T follicular helper cell (primary cell): ENCODE measurements around the gene SH2B3.
"Not testable (repeated sequence)": the region's sequence is repeated elsewhere in the genome, so short reads cannot be mapped to it uniquely, and the experiment has no call there.

Source experiments
- DNase-seq: peaks from one replicate; pipeline ENCODE4 v3.0.0-alpha.2; 2020; ENCODE audit warnings: low read depth
- total RNA-seq, 2 experiments: gene quantifications; one replicate each; lab custom pipeline; 2026; lab: John Stamatoyannopoulos, UW

SH2B3 gene
- 88.2 to 127 reads per million in 2 experiments for total RNA-seq

DNA sequence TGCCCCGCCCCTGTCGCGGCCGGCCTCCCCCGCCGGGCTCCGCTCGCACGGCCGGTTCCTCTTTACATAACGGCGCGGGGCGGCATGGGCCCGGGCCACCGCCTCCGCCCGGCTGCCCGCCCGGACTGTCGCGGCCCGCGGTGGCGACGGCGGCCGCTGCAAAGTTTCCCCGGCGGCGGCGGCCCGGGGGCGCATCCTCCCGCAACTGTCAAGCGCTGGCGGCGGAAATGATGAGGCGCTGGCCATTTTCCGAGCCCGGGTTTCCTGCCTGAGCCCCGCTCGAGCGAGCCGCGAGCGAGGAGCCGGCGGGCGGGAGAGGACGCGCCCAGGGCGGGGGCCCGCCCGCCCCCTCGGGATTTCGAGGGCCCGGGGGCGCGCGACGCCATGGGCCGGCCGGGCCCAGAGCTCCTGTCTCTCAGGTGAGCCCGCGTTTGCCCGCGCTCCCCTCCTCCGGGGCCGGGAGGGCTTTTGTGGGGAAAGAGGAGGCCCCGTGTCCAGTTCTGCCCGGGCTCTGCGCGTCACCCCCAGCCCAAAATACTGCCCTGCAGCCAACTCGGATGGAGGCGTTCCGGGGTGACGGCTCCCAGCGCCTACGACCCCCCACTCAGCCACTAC, at the start of gene SH2B3:
Gene SH2B3 (plus strand): TSS at position 65 of the 615 bp plus-strand sequence. CDS start 12,223 bp downstream, outside the sequence.
- DNase-seq: peak; percentile 70

GRCh38 chr12:111359231-111359913, 46.4 kb upstream of the SH2B3 start:
- DNase-seq: no peak

DNA sequence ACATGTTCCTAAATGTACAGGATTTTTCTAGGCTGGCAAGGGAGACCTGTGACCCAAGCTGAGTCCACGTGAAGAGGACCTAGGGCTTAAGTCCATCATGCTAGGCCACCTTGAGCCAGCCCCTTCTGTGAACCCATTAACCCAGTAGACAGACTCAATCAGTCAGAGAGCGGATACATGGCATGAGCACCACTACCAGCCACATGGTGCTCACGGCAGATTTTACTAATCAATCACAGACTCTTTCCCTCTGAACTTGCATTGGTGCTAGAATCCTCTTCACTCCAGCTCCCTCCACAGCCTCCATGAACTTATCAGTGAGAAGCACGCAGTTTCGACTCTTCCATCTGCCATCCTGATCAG, 45.8 kb upstream of the SH2B3 start:
- DNase-seq: no peak

- no peak for DNase-seq
Observed at GRCh38 chr12:111360325-111360930, 45.3 kb upstream of the SH2B3 start.

DNA sequence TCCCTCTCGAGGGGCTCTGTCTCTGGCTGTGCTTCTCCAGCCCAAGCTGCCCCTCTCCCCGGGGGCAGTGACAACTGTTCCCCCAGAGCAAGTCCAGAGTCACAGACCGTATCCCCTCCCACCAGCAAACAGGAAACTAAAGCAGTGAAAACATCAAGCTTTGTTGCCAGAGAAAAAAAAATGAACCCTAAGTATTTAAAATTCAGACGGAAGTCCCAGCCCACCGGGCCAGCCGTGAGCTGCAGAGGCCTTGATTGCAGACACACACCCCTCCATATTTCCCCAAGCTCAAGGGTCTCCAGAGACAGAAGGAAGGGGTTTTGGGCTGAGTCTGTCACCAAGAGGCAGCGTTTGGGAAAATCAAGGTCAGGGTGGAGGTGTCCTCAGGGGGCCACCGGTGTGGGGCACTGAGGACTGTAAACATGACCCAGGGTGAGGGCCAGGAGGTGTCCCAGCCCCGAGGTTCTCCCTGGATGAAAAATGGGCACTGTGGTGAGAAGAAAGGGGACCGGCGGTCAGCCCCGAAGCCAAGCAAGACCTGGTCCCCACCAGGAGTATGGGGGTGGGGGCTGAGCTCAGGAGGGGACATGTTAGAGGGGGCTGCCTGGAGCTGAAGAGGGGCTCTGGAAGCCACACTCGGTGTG, 44.5 kb upstream of the SH2B3 start:
- no peak for DNase-seq

- no peak for DNase-seq
Observed at GRCh38 chr12:111361717-111362576, 43.8 kb upstream of the SH2B3 start.

- no peak for DNase-seq
Observed at GRCh38 chr12:111362687-111363475, 42.8 kb upstream of the SH2B3 start.

DNA sequence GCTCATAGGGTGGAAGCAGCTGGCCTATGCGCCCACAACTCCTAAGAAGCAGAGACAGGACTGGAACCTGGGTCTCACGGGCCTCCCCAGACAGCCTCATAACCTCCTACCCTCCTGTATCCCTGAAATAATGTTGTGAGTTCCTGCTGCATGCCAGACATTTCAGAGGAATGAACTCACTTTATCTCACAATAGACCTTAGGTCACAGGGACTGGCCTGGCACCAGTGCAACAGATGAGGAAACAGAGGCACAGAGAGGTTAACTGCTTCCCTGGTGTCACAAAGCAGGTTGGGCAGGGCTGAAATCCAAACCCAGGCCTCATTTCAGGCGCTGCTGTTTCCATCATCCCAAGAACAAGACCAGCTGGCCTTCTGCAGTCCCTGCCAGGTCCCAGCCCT, 42.1 kb upstream of the SH2B3 start:
- DNase-seq: no peak

- DNase-seq: no peak
Observed at GRCh38 chr12:111366075-111366474, 39.6 kb upstream of the SH2B3 start.

- no peak for DNase-seq
Observed at GRCh38 chr12:111366583-111366982, 39.1 kb upstream of the SH2B3 start.

DNA sequence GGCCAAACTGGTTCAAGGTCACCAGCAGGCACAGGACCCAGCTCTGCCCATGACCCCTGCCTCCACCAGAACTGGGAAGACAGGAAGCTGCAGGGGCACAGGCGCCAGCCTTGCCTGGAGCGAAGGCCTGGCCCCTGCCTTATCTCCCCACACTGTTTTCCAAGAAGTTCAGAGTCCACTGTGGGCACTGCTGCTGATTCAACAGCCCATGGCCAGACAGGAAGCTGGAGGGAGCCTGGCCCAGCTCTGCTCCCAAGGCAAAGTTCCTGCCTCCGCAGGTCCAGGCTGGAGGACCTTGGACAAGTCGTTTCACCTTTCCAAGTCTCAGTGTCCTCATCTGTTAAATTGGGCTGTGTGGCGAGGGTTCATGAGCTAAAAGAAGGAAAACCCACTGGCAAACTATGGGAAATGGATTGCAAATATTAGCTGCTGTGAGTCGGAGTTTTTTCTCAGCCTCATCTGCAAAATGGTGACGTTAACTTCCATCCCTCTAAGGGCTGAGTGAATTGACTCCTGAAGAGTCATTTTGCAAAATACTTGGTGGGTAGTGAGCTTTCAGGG, 38.0 kb upstream of the SH2B3 start:
- DNase-seq: no peak

DNA sequence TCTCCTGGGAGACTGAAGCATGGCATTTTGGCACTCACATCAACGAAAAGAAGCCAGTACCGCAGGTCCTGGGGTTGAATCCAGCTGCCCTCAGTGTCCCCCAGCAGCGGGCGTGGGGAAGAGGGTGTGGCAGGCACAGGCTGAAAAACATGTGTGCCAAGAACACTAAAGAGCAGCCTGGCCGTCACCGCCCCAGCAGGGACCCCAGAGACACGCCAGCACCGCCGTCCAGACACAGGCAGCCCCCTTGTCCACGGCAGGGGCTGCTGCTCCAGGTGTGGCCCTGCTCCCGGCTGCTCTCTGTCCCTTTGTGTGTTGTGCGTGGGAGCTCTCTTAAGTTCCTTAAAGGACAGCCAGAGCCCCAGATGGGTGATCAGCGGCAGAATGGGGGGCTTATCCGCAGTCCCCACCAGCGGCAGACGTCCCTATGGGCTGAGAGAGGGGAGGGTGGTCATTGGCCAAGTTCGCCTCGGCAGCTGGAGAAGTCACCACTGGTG, 37.4 kb upstream of the SH2B3 start:
- no peak for DNase-seq

DNA sequence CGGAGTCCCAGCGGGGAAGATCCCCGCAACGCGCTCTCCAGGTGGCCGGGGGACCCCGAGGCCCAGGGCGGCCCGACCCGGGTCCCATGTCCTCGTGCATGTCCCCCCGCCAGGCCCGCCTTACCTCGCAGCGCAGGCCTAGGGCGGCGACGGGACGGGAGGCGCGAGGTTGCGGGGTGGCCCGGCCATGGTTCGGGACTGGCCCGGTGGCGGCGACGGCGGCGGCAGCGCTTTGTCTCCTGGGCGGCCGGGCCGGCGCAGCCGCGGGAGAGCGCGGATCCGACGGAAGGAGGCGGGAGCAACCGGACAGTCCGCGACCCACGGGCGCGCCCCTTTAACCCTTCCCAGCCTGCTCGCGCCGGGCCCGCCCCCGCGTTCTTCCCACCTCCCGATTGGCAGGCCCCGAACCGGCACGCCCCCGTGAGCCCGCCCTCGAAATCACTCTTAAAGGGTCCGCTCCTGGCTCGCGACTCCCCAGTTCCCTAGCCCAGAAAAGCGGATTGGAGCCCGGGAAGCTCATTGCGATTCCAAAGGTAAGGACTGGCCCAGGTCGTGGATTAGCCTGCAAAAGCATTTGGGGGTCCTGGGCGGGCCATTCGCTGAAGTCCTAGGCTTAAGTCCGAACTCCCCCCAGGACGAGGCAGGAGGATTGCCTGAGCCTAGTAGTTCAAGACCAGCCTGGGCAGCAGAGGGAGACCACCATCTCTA, 36.8 kb upstream of the SH2B3 start, which contains the start of gene PHETA1:
Gene PHETA1 (minus strand): TSS at position 308 of the 708 bp plus-strand sequence. CDS start 5,668 bp downstream, outside the sequence.
- DNase-seq: peak; percentile 54

DNA sequence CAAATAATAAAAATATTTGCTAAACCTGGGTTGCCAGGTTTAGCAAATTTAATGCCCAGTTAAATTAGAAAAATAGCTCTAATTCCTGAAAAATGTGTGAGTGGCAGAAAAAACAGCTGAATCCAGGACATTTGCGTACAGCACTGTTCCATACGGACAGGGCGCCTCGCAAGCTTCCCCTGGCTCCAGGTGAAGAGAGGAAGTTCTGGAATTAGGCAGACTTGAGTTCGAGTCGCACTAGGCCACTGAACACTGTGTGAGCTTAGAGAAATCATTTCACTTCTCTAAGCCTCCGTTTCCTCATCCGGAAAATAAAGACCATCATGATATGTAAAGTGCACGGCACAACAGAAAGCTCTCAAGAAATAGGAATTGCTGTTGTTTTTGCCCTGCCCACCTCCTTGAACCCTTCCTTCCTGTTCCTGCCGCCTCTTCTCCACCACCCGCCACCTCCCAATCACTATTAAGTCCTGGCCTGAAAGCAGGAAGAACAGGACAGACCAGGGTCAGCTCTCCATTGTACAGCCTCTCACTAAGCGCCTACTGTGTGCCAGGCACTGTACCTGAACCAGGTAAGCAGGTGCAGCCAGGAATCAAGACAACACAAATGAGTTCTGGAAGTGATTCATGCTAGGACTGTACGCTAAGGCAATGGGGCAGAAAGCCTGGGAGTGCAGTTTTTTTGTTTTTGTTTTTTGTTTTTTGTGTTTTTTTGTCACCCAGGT, 36.1 kb upstream of the SH2B3 start:
- no peak for DNase-seq

DNA sequence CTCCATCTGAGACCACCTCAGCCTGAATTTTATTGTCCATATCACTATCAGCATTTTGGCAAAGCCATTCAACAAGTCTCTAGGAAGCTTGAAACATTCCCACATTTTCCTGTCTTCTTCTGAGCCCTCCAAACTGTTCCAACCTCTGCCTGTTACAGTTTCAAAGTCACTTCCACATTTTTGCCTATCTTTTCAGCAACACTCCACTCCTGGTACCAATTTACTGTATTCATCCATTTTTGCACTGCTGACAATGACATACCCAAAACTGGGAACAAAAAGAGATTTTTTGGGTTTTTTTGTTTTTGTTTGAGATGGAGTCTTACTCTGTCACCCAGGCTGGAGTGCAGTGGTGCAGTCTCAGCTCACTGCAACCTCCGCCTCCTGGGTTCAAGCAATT, 32.5 kb upstream of the SH2B3 start:
- not testable (repeated sequence) for DNase-seq

DNA sequence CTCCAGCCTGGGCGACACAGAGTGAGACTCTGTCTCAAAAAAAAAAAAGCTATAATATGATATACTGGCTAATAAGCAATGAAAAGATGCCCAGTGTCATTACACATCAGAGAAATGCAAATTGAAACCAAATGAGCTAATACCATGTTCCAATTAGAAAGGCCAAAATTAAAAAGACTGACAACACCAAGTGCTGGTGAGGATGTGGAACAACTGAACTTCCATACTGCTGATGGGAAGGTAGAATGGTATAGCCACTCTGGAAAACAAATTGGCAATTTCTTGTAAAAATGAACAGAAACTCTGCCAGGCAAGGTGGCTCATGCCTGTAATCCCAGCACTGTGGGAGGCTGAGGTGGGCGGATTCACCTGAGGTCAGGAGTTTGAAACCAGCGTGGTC, 28.3 kb upstream of the SH2B3 start:
- DNase-seq: no peak

GRCh38 chr12:111379942-111380554, 25.7 kb upstream of the SH2B3 start:
- DNase-seq: no peak

GRCh38 chr12:111384596-111384995, 21.1 kb upstream of the SH2B3 start:
- DNase-seq: no peak

DNA sequence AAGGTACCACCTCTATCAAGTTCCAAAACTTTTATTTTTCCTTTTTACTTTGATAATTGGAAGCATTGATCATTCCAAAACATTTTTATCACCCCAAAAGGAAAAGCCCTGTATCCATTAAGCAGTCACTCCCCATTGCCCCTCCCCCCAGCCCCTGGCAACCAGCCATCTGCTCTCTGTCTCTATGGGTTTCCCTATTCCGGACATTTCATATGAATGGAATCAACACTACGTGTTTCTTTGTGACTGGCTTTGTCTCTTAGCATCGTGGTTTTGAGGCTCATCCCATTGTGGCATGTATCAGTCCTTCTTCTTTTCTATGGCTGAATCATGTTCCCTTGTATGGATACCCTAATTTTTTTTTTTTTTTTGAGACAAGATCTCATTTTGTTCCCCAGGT, 18.8 kb upstream of the SH2B3 start:
- DNase-seq: no peak
